Right ventricle myocardium superior (tissue), 1 donor: ENCODE data around the gene PIGQ. TPM values are rescaled to one million over a fixed set of nuclear protein-coding genes. Genes with fewer than 3 reads are reported as not detected.
A peak's percentile ranks its signal among the peaks of the same experiment; 100 is the strongest.
"Not testable (repeated sequence)": the region's sequence is repeated elsewhere in the genome, so short reads cannot be mapped to it uniquely, and the experiment has no call there.

Experiments used
- ATAC-seq: fragments of 200-7000 bp; cut with Tn5 transposase; one replicate; pipeline ENCODE4 v1.9.1; 2020; ENCODE audit warnings: mild to moderate bottlenecking; ENCODE audit not compliant: poor library complexity
- DNase-seq: peaks from one replicate; pipeline ENCODE4 v3.0.0-alpha.2; 2020
- intact Hi-C: fragments of 100-400 bp; cut with DNase I; formaldehyde crosslinking; loops from one replicate; pipeline ENCODE4 v1.11.2; 2022
- total RNA-seq: library from RNA; stranded (reverse); fragmentation: NEBNext Ultra II Directional; extraction: Animal tissue kit (Norgen Biotek cat#: 25700); gene quantifications from one replicate; pipeline ENCODE4 v1.2.1, GENCODE V29; 2021
- donor health status: DM: no; HTN: yes; CAD: no; lungs with severe emphysema.

Gene PIGQ
- total RNA-seq, 1 donor from 2014 or later: 18.0 TPM

DNA sequence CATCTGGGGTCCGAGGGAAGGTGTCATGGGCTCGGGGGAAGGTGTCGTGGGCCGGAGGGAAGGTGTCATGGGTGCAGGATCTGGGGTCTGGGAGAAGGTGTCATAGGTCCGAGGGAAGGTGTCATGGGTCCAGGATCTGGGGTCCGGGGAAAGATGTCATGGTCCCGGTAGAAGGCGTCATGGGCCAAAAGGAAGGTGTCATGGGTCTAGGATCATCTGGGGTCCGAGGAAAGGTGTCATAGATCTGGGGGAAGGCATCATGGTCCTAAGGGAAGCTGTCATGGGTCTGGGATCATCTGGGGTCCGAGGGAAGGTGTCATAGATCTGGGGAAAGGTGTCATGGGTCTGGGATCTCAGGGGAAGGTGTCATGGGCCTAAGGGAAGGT is 21.0 kb downstream of the PIGQ start:
- DNase-seq (no peak), ATAC-seq (no peak)
- intact Hi-C loops: no loop called here

GRCh38 chr16:591231-591630 is 21.5 kb downstream of the PIGQ start:
- intact Hi-C loops: no loop called here
- ATAC-seq: no peak
- DNase-seq: no peak

DNA sequence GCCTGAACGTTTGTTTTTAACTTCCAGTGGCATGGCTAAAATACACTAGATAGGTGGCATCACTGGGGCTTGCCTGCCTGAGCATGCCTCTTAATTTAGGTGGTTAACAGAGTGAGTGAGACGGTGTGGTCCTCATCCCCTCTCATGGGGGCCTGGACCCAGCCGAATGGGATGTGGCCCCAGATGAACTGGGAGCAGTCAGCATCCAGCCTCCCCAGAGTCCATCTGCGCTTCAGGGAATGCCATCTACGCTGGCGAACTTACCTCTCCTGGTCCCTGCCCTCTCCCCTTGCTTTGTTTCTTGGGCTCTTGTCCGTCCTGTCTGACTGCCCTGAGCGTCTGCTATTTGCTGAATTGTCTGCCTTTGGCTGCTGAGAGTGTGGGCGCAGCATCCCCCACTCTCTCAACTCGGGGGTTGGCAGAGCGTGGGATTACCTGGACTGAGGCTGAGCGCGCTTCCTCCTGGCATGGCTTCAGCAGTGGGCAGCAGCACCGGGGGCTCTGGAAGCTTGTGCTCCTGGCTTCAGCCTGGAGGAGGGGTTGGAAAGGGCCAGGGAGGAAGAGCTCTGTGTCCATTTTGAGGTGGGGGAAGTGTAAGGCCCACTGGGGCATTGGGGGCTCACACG is 22.2 kb downstream of the PIGQ start:
- DNase-seq (no peak), ATAC-seq (no peak)
- intact Hi-C loops: no loop called here

GRCh38 chr16:592518-593306 is 22.9 kb downstream of the PIGQ start:
- DNase-seq: peak; percentile 68
- intact Hi-C loops: no loop called here
- no peak for ATAC-seq

GRCh38 chr16:593406-593805 is 23.6 kb downstream of the PIGQ start:
- intact Hi-C loops: no loop called here
- ATAC-seq (no peak), DNase-seq (no peak)

DNA sequence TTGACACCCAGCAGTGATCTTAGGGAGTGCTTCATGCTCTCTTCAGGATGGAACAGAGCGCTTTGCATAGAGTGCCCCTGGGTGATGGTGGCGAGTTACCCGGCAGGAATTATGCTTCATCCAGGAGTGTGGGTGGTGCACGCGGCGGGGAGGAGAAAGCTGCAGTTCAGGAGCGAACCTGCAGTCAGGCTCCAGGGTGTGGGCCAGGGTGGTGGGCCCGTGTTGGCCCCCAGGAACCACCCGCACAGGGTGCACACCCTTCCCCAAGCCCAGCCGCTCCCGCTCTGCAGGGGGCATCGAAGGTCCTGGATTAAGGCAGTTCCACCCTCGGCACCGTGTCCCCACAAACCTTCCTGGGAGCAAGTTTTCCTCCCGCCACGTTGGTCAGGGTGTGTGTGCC is 24.0 kb downstream of the PIGQ start:
- intact Hi-C loops: no loop called here
- ATAC-seq: no peak
- no peak for DNase-seq

DNA sequence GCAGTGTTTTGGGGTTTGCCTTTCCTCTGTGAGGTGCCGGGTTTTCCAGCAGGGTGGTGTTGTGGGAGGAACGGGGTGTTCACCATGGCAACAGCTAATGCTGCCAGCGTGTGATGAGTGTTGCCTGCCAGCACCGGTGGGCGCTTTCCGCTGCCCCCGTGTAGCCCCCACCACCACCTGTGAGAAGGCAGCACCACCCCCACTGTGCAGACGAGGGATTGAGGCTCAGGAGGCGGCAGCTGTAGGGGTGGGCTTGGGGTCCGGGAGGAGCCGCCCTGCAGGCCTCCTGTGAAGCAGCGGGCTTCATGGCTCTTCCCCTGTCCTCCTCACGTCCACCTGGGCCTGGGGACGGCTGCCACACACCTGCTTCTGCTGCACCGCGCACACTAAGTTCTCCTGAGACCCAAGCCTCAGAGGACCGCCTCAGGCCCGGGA is 25.3 kb downstream of the PIGQ start:
- DNase-seq: no peak
- no peak for ATAC-seq
- intact Hi-C loops: no loop called here

DNA sequence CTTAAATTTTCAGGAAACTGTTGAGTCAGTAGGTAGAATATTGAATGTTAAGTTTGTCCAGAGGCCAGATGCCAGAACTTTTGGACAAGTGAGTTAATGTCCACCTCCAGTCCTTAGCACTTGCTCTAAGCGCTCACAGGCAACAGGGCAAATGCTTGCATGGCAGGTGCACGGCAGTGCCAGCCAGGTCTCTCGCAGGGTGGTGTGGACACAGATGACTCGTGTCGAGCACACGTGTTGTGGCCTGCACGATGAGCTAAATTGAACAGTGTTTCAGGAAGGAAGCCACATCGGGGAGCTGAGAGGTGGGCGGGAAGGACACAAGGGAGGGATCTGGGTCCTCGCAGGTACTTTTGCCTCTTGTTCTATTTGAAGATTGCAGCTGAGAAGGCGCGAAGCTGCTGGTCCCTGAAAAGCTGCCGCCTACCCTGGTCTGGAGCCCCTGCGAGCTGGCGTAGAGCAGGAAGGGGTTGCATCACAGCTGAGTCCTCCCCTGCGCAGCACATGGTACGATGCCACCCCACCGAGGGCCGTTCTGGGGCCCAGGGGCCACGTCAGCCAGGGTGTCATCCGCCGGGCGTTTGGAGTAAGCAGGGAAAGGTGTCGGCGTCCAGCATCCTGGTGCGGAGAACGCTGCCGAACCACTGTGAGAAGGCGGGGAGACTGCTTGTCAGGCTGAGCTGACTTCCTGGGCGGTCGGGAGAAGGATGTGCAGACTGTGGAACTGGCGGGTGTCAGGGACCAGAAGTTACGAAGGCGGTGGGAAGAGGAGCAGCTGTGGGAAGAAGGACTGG is 26.4 kb downstream of the PIGQ start:
- no peak for ATAC-seq
- intact Hi-C loops: no loop called here

GRCh38 chr16:596736-597060 is 26.9 kb downstream of the PIGQ start:
- ATAC-seq (no peak), DNase-seq (no peak)
- intact Hi-C loops: no loop called here

More for the DNA sequence above, 26.4 kb downstream of the PIGQ start:
- DNase-seq: no peak

- ATAC-seq, DNase-seq, intact Hi-C loops: not testable (repeated sequence)
Observed at GRCh38 chr16:597655-598054, 27.9 kb downstream of the PIGQ start.

- DNase-seq (no peak), ATAC-seq (no peak)
- intact Hi-C loops: no loop called here
Observed at GRCh38 chr16:598823-599739, 29.3 kb downstream of the PIGQ start.

DNA sequence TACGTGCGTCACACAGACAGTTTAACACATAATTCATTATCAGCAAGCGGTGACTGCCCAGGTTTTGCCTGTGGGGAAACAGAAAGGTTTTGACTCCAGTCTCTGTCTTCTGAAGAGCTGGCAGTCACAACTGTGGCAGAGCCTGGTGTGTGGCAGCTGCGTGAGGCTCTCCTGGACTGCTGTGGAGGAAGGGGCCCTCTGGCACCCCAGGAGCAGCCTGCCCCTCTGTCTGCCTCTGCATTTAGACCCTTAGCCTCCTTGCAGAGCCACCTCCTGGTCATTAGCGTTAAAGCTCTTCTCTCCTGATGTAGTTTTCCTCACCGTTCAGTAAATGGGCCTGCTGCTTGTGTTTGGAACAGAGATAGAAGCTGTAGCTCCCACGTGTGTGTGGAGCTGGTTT is 31.0 kb downstream of the PIGQ start:
- ATAC-seq (no peak), DNase-seq (no peak)
- intact Hi-C loops: no loop called here

DNA sequence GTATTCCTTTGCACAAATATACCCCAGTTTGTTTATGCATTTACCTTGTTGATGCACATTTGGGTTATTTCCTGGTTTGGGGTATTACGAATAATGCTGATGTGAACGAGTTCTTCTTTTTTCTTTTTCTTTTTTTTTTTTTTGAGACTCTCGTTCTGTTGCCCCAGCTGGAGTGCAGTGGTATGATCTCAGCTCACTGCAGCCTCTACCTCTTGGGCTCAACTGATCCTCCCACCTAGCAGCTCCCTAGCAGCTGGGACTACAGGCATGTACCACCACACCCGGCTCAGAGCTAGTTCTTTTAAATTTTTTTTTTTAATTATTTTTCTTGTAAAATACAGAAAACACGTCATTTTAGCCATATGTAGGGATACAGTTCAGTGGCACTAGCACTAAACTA is 34.2 kb downstream of the PIGQ start:
- DNase-seq (no peak), ATAC-seq (no peak)
- intact Hi-C loops: no loop called here

DNA sequence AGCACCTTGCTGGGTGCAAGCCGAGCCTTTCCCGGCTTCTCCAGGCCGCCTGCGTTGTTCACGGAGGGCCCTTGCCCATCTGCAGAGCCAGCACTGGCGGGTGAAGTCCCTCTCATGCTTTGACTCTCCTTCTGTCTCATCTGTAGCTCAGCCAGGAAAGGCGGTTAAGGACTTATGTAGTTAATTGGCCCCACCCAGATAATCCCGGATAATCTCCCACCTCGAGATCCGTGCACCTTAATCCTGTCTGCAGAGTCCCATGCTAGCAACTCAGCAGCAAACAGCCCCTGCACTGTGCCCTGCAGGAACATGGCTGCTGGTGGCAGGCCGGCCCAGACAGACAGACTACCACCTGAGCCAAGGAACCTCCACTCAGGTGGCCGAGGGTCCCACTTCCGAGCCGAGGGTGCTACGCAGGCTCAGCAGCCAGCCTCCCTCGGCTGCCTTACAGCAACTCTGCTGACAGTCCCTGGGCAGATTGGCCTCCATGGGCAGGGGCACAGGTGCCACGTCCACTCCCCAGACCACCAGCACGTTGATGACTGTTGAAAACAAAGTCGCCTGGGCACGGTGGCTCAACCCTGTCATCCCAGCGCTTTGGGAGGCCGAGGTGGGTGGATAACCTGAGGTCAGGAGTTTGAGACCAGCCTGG is 37.0 kb downstream of the PIGQ start:
- no peak for DNase-seq
- ATAC-seq: no peak
- intact Hi-C loops: no loop called here

- intact Hi-C loops: no loop called here
- DNase-seq (no peak), ATAC-seq (no peak)
Observed at GRCh38 chr16:608019-608418, 38.3 kb downstream of the PIGQ start.

GRCh38 chr16:609316-609715 is 39.5 kb downstream of the PIGQ start:
- intact Hi-C loops: no loop called here
- ATAC-seq: no peak
- no peak for DNase-seq

DNA sequence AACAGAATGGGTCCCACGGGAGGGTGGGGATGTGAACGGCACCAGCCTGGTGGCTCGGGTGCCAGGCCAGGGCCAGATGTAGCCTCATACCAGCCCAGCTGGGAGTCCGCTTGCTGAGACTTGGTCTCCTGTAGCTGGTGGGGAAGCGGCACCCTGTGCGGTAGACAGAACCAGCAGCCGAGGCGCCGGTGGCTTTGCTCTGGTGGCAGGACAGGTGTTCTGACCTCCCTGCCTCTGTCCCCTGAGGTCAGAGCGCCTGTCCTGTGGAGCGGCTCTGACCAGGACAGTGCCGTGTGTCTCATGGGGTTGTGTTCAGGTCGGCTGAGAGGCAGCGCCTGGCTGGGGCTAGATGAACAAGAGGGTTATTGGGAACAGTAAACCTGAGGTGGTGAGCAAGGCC is 40.2 kb downstream of the PIGQ start:
- intact Hi-C loops: no loop called here
- no peak for ATAC-seq
- DNase-seq: no peak
